AG10803 (cell line): ENCODE results near the gene COA5.

Experiments used
- DNase-seq: peaks from one replicate; pipeline ENCODE4 v3.0.0; 2010; ENCODE audit warnings: low read depth
- H3K4me3 ChIP-seq: 2 replicates; pipeline ENCODE4 v1.5.1; 2011; ENCODE audit warnings: mild to moderate bottlenecking, low read length, control low read depth
- CTCF ChIP-seq: conservative IDR thresholded peaks from 2 replicates; pipeline ENCODE4 v1.5.1; 2011; ENCODE audit warnings: mild to moderate bottlenecking, low read length, control low read depth, inconsistent platforms

COA5 gene

DNA sequence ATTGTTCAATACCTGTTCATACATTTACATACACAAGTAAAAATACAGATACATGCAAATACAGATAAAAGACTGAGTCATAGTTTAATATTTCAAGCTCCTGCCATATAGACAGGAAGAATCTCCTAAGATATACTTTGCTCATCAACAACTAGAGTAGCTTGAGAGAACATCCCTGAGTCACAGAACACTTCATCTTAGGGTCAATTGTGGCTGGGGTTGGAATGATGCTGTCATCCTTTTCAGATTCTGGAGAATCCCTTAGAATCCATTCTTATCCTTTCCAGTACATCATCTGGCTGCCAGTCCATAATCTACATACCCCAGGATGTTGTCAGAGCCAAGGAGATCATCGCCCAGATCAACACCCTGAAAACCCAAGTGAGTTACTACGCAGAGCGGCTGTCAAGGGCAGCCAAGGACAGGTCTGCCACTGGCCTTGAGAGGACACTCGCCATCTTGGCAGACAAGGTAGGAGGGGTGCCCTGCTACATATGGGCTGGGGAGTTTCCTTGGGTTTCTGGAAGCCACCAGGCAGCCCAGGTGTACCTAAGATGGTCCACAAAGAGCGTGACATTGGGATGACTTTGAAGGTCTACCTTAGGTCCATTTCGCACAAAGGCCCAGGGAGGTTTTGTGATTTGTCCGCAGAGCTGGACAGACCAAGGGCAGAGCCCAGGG, 55.7 kb downstream of the COA5 start:
- peak; percentile 28 for DNase-seq
- no peak overlapping the region for H3K4me3 ChIP-seq
- no peak for TF ChIP-seq CTCF

DNA sequence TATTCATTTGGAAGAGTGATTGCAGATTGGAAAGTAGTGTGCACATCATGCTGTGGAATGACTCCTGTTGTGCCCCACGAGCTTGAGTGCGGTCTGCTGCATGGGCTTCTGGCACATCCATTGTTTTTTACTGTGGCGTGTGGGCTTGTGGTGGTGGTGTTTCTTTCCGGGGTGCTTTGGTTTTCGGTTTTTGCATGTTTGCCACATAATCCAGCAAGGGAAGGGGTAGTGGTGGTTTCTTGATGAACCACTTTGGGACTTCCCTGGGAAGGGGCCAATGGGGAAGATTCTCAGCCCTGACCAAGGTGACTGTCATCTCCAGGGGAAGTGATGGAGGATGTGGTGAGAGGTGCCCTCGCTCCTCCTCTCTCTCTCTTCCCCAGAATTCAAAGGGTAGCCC, 57.0 kb downstream of the COA5 start:
- no peak overlapping the region for H3K4me3 ChIP-seq
- TF ChIP-seq CTCF = no peak
- no peak for DNase-seq

- H3K4me3 ChIP-seq = no peak overlapping the region
- DNase-seq = no peak
- no peak for TF ChIP-seq CTCF
Observed at GRCh38 chr2:98550165-98550564, 58.1 kb downstream of the COA5 start.
